VCaP (cell line): ENCODE results near the gene IFNK.

Experiments
- H3K27ac ChIP-seq: fragments of 450-650 bp; 2 replicates; pipeline ENCODE4 v1.5.1; 2017
- CTCF ChIP-seq: fragments of 450-650 bp; conservative IDR thresholded peaks from 2 replicates; pipeline ENCODE4 v1.5.1; 2017; ENCODE audit warnings: mild to moderate bottlenecking, moderate library complexity

The IFNK gene

DNA sequence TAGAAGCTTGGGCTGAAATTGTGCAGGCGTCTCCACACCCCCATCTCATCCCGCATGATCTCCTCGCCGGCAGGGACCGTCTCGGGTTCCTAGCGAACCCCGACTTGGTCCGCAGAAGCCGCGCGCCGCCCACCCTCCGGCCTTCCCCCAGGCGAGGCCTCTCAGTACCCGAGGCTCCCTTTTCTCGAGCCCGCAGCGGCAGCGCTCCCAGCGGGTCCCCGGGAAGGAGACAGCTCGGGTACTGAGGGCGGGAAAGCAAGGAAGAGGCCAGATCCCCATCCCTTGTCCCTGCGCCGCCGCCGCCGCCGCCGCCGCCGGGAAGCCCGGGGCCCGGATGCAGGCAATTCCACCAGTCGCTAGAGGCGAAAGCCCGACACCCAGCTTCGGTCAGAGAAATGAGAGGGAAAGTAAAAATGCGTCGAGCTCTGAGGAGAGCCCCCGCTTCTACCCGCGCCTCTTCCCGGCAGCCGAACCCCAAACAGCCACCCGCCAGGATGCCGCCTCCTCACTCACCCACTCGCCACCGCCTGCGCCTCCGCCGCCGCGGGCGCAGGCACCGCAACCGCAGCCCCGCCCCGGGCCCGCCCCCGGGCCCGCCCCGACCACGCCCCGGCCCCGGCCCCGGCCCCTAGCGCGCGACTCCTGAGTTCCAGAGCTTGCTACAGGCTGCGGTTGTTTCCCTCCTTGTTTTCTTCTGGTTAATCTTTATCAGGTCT lies 49.0 kb downstream of the IFNK start, which contains the start of gene C9orf72:
TSS of gene C9orf72 (minus strand) at position 564 of the 716 bp plus-strand sequence. CDS start 6,361 bp downstream, outside the sequence.
- TF ChIP-seq CTCF = peak; percentile 8; the same call in 1 of the 2 replicates
- H3K27ac ChIP-seq = peak within 1 kb of the TSS; percentile 73

- peak overlapping the region; percentile 73 for H3K27ac ChIP-seq
- no peak for TF ChIP-seq CTCF
Observed at GRCh38 chr9:27573634-27574590, 49.8 kb downstream of the IFNK start.
